HEK293 (cell line): Measurements from ENCODE around the gene PRKCG.

Experiments
- CTCF ChIA-PET: fragments of 350-600 bp; formaldehyde crosslinking; extraction: SDS; loops from one replicate; lab custom pipeline; 2021; ENCODE audit warnings: antibody characterized with exemption; lab: Yijun Ruan, JAX
- POLR2A ChIA-PET: fragments of 300-600 bp; formaldehyde crosslinking; extraction: SDS; loops from one replicate; lab custom pipeline; 2020; ENCODE audit warnings: antibody characterized with exemption, inconsistent platforms; lab: Yijun Ruan, JAX
- H3K27ac ChIP-seq: fragments of 200-500 bp; sonication (Bioruptor generic); 2 replicates; pipeline ENCODE4 v1.5.1; 2014; ENCODE audit warnings: low read depth, low read length, control low read depth, inconsistent platforms; ENCODE audit errors: extremely low read depth
- H3K36me3 ChIP-seq, 2 experiments: fragments of 200-500 bp in 1 of 2; sonication (Bioruptor generic) in 1 of 2; 1 replicate in 1 of 2; 2 replicates in 1 of 2; pipeline ENCODE4 v1.5.1; 2014 to 2017; ENCODE audit warnings: inconsistent platforms in 2 of 2, low read length in 2 of 2; ENCODE audit not compliant: control insufficient read depth in 2 of 2, insufficient read depth in 1 of 2
- H3K4me1 ChIP-seq: fragments of 200-500 bp; sonication (Bioruptor generic); 2 replicates; pipeline ENCODE4 v1.5.1; 2014; ENCODE audit warnings: mild to moderate bottlenecking, low read length, inconsistent platforms; ENCODE audit not compliant: control insufficient read depth, insufficient read depth
- H3K4me3 ChIP-seq: 2 replicates; pipeline ENCODE4 v1.5.1; 2011; ENCODE audit warnings: low read depth, mild to moderate bottlenecking, control low read depth, low read length, moderate library complexity
- H3K9me3 ChIP-seq: fragments of 200-500 bp; sonication (Bioruptor generic); 2 replicates; pipeline ENCODE4 v1.5.1; 2014; ENCODE audit warnings: low read depth, low read length, inconsistent platforms; ENCODE audit not compliant: control insufficient read depth, insufficient read depth
- KLF10 ChIP-seq: fragments of 450-650 bp; IDR thresholded peaks from 2 replicates; pipeline ENCODE4 v1.5.1; 2018; ENCODE audit warnings: missing biosample characterization, mild to moderate bottlenecking, missing genetic modification characterization
- PRDM1 ChIP-seq: fragments of 450-650 bp; formaldehyde crosslinking; IDR thresholded peaks from 2 replicates; pipeline ENCODE4; 2016; ENCODE audit warnings: missing biosample characterization, missing genetic modification characterization
- ZFHX2 ChIP-seq: fragments of 450-650 bp; formaldehyde crosslinking; conservative IDR thresholded peaks from 2 replicates; pipeline ENCODE4 v1.5.1; 2016; ENCODE audit warnings: missing biosample characterization, missing genetic modification characterization
- ZIC2 ChIP-seq: fragments of 450-650 bp; formaldehyde crosslinking; IDR thresholded peaks from 2 replicates; pipeline ENCODE4 v1.5.1; 2016; ENCODE audit warnings: missing biosample characterization, missing genetic modification characterization
- ZNF146 ChIP-seq: fragments of 450-650 bp; formaldehyde crosslinking; IDR thresholded peaks from 2 replicates; pipeline ENCODE4 v1.5.1; 2016; ENCODE audit warnings: missing biosample characterization, missing genetic modification characterization
- ZNF324 ChIP-seq: fragments of 450-650 bp; formaldehyde crosslinking; IDR thresholded peaks from 2 replicates; pipeline ENCODE4 v1.5.1; 2016; ENCODE audit warnings: missing biosample characterization, missing genetic modification characterization
- ZNF335 ChIP-seq: fragments of 450-650 bp; formaldehyde crosslinking; conservative IDR thresholded peaks from 2 replicates; pipeline ENCODE4 v1.5.1; 2016; ENCODE audit warnings: missing biosample characterization, missing genetic modification characterization
- ZNF394 ChIP-seq: fragments of 450-650 bp; formaldehyde crosslinking; IDR thresholded peaks from 2 replicates; pipeline ENCODE4 v1.5.1; 2016; ENCODE audit warnings: missing biosample characterization, missing genetic modification characterization, mild to moderate bottlenecking, moderate library complexity, borderline replicate concordance
- ZNF571 ChIP-seq: fragments of 450-650 bp; formaldehyde crosslinking; IDR thresholded peaks from 2 replicates; pipeline ENCODE4 v1.5.0; 2017; ENCODE audit warnings: missing biosample characterization, missing genetic modification characterization
- ZNF664 ChIP-seq: fragments of 450-650 bp; formaldehyde crosslinking; IDR thresholded peaks from 2 replicates; pipeline ENCODE4 v1.5.1; 2016; ENCODE audit warnings: missing biosample characterization, missing genetic modification characterization
- ZXDB ChIP-seq: fragments of 450-650 bp; formaldehyde crosslinking; IDR thresholded peaks from 2 replicates; pipeline ENCODE4 v1.5.1; 2016; ENCODE audit warnings: missing biosample characterization, missing genetic modification characterization
- TF ChIP-seq, protein P1 (sequence below): fragments of 450-650 bp; formaldehyde crosslinking; IDR thresholded peaks from 2 replicates; pipeline ENCODE4 v1.5.1; 2017; ENCODE audit warnings: missing biosample characterization, missing genetic modification characterization
- TF ChIP-seq, protein P2 (sequence below): fragments of 450-650 bp; formaldehyde crosslinking; IDR thresholded peaks from 2 replicates; pipeline ENCODE4 v1.5.1; 2016; ENCODE audit warnings: missing biosample characterization, missing genetic modification characterization
- TF ChIP-seq, protein P3 (sequence below): fragments of 450-650 bp; formaldehyde crosslinking; IDR thresholded peaks from 2 replicates; pipeline ENCODE4 v1.5.1; 2017; ENCODE audit warnings: missing biosample characterization, missing genetic modification characterization
- TF ChIP-seq, protein P4 (sequence below): fragments of 450-650 bp; formaldehyde crosslinking; IDR thresholded peaks from 2 replicates; pipeline ENCODE4 v1.5.1; 2017; ENCODE audit warnings: missing biosample characterization, missing genetic modification characterization
- TF ChIP-seq, protein P5 (sequence below): fragments of 450-650 bp; formaldehyde crosslinking; IDR thresholded peaks from 2 replicates; pipeline ENCODE4 v1.5.1; 2016; ENCODE audit warnings: missing biosample characterization, missing genetic modification characterization, low read depth
- TF ChIP-seq, protein P6 (sequence below): fragments of 450-650 bp; formaldehyde crosslinking; IDR thresholded peaks from 2 replicates; pipeline ENCODE4 v1.5.1; 2016; ENCODE audit warnings: missing biosample characterization, missing genetic modification characterization
- TF ChIP-seq, protein P7 (sequence below): fragments of 450-650 bp; formaldehyde crosslinking; IDR thresholded peaks from 2 replicates; pipeline ENCODE4 v1.5.1; 2016; ENCODE audit warnings: missing biosample characterization, missing genetic modification characterization
- TF ChIP-seq, protein P8 (sequence below): fragments of 450-650 bp; formaldehyde crosslinking; IDR thresholded peaks from 2 replicates; pipeline ENCODE4 v1.5.1; 2016; ENCODE audit warnings: missing biosample characterization, missing genetic modification characterization

Gene PRKCG

DNA sequence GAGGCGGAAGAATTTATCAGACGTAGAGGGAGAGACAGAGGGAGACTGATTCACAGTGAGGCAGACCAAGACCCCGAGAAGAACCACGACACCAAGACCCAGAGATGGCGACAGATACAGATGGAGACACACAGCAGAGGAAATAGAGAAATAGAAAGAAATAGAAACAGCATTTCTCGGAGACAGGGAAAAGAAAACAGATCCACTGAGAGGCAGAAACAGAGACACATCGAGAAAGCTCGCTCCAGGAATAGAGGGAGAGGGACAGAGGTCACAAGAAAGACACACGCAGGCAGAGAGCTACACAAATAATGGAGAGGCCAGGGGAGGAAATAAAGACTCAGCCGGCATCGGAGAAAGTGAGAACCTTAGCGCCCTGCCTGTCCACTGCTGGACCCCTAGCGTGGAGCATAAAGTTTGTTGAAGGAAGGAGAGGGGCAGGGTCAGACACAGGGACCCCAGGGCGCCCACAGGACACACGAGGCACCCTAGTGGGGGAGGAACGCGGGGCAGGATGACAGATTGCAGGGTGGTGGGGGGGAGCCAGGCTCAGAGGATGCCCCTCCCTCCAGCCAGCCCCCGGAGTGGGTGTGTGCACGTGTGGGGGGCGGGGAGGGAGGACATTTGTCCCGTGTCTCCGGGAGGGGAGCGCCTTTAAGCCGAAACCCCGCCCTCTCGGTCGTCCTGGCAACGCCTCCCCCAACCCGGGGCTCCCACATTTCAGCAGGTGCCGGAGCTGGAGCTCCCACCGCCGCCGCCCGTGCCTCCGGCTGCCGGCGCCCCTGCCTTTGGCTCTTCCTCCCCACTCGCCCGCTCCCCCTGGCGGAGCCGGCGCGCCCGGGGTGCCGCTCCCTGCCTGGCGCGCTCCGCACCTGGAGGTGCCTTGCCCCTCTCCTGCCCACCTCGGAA is at the start of gene PRKCG:
Gene PRKCG (plus strand): TSS at position 716 of the 909 bp plus-strand sequence. CDS start 298 bp downstream, outside the sequence.
- ChIA-PET CTCF (interaction anchor here (0.6 to 1.2 kb wide), 10 partner anchors 9 to 1451 kb away, joined by 3 to 5 read pairs (median 3); partner anchors contain the start of gene MYADM), POLR2A (interaction anchor here (0.6 to 1.6 kb wide), 3 partner anchors 13 to 106 kb away, joined by 3 to 9 read pairs (median 6); partner anchors contain the start of gene MYADM)
- peak within 1 kb of the TSS; percentile 41 for H3K4me3 ChIP-seq
- no peaks in the 10 kb centered on the region for H3K36me3 ChIP-seq
- no peak within 1 kb of the TSS for H3K27ac ChIP-seq
- no peaks in the 10 kb centered on the region for H3K9me3 ChIP-seq
- peaks cover 8% of the 10 kb centered on the region; the same call in 1 of the 2 replicates for H3K4me1 ChIP-seq
- TF ChIP-seq ZNF571 (tag by site-specific recombination) (no peak), ZNF146 (tag by site-specific recombination) (no peak), ZFHX2 (peak; percentile 88), ZNF394 (tag by site-specific recombination) (0 out of 2 replicates have a peak, but pooled peaks have one; percentile 17), ZXDB (tag by site-specific recombination) (peak; percentile 57; the same call in 1 of the 2 replicates), KLF10 (tag by site-specific recombination) (no peak; the same call in none of the 2 replicates), ZNF664 (tag by site-specific recombination) (no peak), ZNF335 (tag by site-specific recombination) (peak; percentile 87), ZNF324 (tag by site-specific recombination) (no peak), PRDM1 (tag by site-specific recombination) (peak; percentile 77; the same call in 1 of the 2 replicates), ZIC2 (tag by site-specific recombination) (peak; percentile 84)
- TF ChIP-seq, protein P1, sequence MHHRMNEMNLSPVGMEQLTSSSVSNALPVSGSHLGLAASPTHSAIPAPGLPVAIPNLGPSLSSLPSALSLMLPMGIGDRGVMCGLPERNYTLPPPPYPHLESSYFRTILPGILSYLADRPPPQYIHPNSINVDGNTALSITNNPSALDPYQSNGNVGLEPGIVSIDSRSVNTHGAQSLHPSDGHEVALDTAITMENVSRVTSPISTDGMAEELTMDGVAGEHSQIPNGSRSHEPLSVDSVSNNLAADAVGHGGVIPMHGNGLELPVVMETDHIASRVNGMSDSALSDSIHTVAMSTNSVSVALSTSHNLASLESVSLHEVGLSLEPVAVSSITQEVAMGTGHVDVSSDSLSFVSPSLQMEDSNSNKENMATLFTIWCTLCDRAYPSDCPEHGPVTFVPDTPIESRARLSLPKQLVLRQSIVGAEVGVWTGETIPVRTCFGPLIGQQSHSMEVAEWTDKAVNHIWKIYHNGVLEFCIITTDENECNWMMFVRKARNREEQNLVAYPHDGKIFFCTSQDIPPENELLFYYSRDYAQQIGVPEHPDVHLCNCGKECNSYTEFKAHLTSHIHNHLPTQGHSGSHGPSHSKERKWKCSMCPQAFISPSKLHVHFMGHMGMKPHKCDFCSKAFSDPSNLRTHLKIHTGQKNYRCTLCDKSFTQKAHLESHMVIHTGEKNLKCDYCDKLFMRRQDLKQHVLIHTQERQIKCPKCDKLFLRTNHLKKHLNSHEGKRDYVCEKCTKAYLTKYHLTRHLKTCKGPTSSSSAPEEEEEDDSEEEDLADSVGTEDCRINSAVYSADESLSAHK (tag by site-specific recombination): peak; percentile 50; the same call in 1 of the 2 replicates
- TF ChIP-seq, protein P2, sequence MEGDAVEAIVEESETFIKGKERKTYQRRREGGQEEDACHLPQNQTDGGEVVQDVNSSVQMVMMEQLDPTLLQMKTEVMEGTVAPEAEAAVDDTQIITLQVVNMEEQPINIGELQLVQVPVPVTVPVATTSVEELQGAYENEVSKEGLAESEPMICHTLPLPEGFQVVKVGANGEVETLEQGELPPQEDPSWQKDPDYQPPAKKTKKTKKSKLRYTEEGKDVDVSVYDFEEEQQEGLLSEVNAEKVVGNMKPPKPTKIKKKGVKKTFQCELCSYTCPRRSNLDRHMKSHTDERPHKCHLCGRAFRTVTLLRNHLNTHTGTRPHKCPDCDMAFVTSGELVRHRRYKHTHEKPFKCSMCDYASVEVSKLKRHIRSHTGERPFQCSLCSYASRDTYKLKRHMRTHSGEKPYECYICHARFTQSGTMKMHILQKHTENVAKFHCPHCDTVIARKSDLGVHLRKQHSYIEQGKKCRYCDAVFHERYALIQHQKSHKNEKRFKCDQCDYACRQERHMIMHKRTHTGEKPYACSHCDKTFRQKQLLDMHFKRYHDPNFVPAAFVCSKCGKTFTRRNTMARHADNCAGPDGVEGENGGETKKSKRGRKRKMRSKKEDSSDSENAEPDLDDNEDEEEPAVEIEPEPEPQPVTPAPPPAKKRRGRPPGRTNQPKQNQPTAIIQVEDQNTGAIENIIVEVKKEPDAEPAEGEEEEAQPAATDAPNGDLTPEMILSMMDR (tag by site-specific recombination): peak; percentile 70
- TF ChIP-seq, protein P3, sequence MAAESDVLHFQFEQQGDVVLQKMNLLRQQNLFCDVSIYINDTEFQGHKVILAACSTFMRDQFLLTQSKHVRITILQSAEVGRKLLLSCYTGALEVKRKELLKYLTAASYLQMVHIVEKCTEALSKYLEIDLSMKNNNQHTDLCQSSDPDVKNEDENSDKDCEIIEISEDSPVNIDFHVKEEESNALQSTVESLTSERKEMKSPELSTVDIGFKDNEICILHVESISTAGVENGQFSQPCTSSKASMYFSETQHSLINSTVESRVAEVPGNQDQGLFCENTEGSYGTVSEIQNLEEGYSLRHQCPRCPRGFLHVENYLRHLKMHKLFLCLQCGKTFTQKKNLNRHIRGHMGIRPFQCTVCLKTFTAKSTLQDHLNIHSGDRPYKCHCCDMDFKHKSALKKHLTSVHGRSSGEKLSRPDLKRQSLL: 0 out of 2 replicates have a peak, but pooled peaks have one; percentile 20
- TF ChIP-seq, protein P4, sequence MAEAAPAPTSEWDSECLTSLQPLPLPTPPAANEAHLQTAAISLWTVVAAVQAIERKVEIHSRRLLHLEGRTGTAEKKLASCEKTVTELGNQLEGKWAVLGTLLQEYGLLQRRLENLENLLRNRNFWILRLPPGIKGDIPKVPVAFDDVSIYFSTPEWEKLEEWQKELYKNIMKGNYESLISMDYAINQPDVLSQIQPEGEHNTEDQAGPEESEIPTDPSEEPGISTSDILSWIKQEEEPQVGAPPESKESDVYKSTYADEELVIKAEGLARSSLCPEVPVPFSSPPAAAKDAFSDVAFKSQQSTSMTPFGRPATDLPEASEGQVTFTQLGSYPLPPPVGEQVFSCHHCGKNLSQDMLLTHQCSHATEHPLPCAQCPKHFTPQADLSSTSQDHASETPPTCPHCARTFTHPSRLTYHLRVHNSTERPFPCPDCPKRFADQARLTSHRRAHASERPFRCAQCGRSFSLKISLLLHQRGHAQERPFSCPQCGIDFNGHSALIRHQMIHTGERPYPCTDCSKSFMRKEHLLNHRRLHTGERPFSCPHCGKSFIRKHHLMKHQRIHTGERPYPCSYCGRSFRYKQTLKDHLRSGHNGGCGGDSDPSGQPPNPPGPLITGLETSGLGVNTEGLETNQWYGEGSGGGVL (tag by site-specific recombination): peak; percentile 97
- TF ChIP-seq, protein P5, sequence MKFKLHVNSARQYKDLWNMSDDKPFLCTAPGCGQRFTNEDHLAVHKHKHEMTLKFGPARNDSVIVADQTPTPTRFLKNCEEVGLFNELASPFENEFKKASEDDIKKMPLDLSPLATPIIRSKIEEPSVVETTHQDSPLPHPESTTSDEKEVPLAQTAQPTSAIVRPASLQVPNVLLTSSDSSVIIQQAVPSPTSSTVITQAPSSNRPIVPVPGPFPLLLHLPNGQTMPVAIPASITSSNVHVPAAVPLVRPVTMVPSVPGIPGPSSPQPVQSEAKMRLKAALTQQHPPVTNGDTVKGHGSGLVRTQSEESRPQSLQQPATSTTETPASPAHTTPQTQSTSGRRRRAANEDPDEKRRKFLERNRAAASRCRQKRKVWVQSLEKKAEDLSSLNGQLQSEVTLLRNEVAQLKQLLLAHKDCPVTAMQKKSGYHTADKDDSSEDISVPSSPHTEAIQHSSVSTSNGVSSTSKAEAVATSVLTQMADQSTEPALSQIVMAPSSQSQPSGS: no peak
- TF ChIP-seq, protein P6, sequence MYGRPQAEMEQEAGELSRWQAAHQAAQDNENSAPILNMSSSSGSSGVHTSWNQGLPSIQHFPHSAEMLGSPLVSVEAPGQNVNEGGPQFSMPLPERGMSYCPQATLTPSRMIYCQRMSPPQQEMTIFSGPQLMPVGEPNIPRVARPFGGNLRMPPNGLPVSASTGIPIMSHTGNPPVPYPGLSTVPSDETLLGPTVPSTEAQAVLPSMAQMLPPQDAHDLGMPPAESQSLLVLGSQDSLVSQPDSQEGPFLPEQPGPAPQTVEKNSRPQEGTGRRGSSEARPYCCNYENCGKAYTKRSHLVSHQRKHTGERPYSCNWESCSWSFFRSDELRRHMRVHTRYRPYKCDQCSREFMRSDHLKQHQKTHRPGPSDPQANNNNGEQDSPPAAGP (tag by site-specific recombination): peak; percentile 50; the same call in 1 of the 2 replicates
- TF ChIP-seq, protein P7, sequence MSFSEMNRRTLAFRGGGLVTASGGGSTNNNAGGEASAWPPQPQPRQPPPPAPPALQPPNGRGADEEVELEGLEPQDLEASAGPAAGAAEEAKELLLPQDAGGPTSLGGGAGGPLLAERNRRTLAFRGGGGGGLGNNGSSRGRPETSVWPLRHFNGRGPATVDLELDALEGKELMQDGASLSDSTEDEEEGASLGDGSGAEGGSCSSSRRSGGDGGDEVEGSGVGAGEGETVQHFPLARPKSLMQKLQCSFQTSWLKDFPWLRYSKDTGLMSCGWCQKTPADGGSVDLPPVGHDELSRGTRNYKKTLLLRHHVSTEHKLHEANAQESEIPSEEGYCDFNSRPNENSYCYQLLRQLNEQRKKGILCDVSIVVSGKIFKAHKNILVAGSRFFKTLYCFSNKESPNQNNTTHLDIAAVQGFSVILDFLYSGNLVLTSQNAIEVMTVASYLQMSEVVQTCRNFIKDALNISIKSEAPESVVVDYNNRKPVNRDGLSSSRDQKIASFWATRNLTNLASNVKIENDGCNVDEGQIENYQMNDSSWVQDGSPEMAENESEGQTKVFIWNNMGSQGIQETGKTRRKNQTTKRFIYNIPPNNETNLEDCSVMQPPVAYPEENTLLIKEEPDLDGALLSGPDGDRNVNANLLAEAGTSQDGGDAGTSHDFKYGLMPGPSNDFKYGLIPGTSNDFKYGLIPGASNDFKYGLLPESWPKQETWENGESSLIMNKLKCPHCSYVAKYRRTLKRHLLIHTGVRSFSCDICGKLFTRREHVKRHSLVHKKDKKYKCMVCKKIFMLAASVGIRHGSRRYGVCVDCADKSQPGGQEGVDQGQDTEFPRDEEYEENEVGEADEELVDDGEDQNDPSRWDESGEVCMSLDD (tag by site-specific recombination): 0 out of 2 replicates have a peak, but pooled peaks have one; percentile 60
- TF ChIP-seq, protein P8, sequence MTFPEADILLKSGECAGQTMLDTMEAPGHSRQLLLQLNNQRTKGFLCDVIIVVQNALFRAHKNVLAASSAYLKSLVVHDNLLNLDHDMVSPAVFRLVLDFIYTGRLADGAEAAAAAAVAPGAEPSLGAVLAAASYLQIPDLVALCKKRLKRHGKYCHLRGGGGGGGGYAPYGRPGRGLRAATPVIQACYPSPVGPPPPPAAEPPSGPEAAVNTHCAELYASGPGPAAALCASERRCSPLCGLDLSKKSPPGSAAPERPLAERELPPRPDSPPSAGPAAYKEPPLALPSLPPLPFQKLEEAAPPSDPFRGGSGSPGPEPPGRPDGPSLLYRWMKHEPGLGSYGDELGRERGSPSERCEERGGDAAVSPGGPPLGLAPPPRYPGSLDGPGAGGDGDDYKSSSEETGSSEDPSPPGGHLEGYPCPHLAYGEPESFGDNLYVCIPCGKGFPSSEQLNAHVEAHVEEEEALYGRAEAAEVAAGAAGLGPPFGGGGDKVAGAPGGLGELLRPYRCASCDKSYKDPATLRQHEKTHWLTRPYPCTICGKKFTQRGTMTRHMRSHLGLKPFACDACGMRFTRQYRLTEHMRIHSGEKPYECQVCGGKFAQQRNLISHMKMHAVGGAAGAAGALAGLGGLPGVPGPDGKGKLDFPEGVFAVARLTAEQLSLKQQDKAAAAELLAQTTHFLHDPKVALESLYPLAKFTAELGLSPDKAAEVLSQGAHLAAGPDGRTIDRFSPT: 0 out of 2 replicates have a peak, but pooled peaks have one; percentile 17
